HepG2 (cell line): ENCODE data around the gene AKR1A1. TPM values are rescaled to one million over a fixed set of nuclear protein-coding genes. Genes with fewer than 3 reads are reported as not detected.

Experiments
- ARID2 ChIP-seq: sonication (generic); formaldehyde crosslinking; IDR thresholded peaks from 2 replicates; pipeline ENCODE4 v1.8.1; 2022; ENCODE audit warnings: mild to moderate bottlenecking, missing genetic modification reagents, borderline replicate concordance
- CENPX ChIP-seq: sonication (generic); formaldehyde crosslinking; IDR thresholded peaks from 2 replicates; pipeline ENCODE4 v1.9.0; 2021; ENCODE audit warnings: mild to moderate bottlenecking, missing genetic modification reagents, moderate library complexity
- ERF ChIP-seq: IDR thresholded peaks from 2 replicates; pipeline ENCODE4 v1.6.1; 2018; ENCODE audit warnings: missing biosample characterization, missing genetic modification reagents
- FOXA1 ChIP-seq, 2 experiments: fragments of 450-650 bp in 1 of 2; sonication (generic) in 1 of 2; formaldehyde crosslinking in 1 of 2; IDR thresholded peaks; 2 replicates each; pipeline versions ENCODE4 v1.4.0 to v1.6.1; 2016 to 2020; ENCODE audit warnings: missing genetic modification reagents in 1 of 2
- NFRKB ChIP-seq: fragments of 450-650 bp; IDR thresholded peaks from 2 replicates; pipeline ENCODE4 v1.6.1; 2017
- NONO ChIP-seq, 2 experiments: fragments of 450-650 bp in 1 of 2; sonication (generic) in 1 of 2; formaldehyde crosslinking in 1 of 2; IDR thresholded peaks in 1 of 2; conservative IDR thresholded peaks in 1 of 2; 2 replicates each; pipeline versions ENCODE4 v1.6.1 to v1.8.0; 2017 to 2022; ENCODE audit warnings: mild to moderate bottlenecking in 1 of 2, missing genetic modification reagents in 1 of 2, moderate library complexity in 1 of 2
- NR2F2 ChIP-seq: IDR thresholded peaks from 2 replicates; pipeline ENCODE4 v1.6.1; 2012; ENCODE audit warnings: low read depth, inconsistent platforms, borderline replicate concordance
- TAF1 ChIP-seq: sonication (generic); formaldehyde crosslinking; IDR thresholded peaks from 2 replicates; pipeline ENCODE4 v1.4.0; 2020; ENCODE audit warnings: missing genetic modification reagents
- TARDBP ChIP-seq: sonication (generic); formaldehyde crosslinking; IDR thresholded peaks from 2 replicates; pipeline ENCODE4 v1.8.0; 2022; ENCODE audit warnings: mild to moderate bottlenecking, missing genetic modification reagents
- ZC3H4 ChIP-seq: sonication (generic); formaldehyde crosslinking; IDR thresholded peaks from 2 replicates; pipeline ENCODE4 v1.4.0; 2020; ENCODE audit warnings: missing genetic modification reagents, borderline replicate concordance
- ZNF670 ChIP-seq: sonication (generic); formaldehyde crosslinking; IDR thresholded peaks from 2 replicates; pipeline ENCODE4 v1.8.0; 2022; ENCODE audit warnings: mild to moderate bottlenecking, missing genetic modification reagents, borderline replicate concordance
- ZSCAN29 ChIP-seq: sonication (generic); formaldehyde crosslinking; conservative IDR thresholded peaks from 2 replicates; pipeline ENCODE4 v1.4.0; 2020; ENCODE audit warnings: mild to moderate bottlenecking, missing genetic modification reagents
- ZZZ3 ChIP-seq: sonication (generic); formaldehyde crosslinking; IDR thresholded peaks from 2 replicates; pipeline ENCODE4 v1.4.0; 2020; ENCODE audit warnings: missing genetic modification reagents, mild to moderate bottlenecking, borderline replicate concordance
- polyA plus RNA-seq, 8 experiments: library from polyadenylated mRNA; depleted of rRNA in 3 of 8; stranded (reverse) in 7 of 8; unstranded in 1 of 8; fragments of >200 nt; fragmentation: Illumina TruSeq in 4 of 8; extraction: Trizol in 4 of 8; gene quantifications; 2 replicates each; pipeline versions ENCODE4 v1.2.1 to v1.2.3, GENCODE V29; 2011 to 2016; ENCODE audit warnings: low read depth in 4 of 8, missing spikeins in 1 of 8, mixed read lengths in 1 of 8; ENCODE audit not compliant: insufficient read depth in 1 of 8
- total RNA-seq, 5 experiments: library from RNA; depleted of rRNA; stranded (reverse); fragments of >200 nt; fragmentation: Illumina TruSeq; extraction: Trizol; gene quantifications; 2 replicates each; pipeline ENCODE4 v1.2.3, GENCODE V29; 2016; ENCODE audit warnings: low read depth in 1 of 5
- TF ChIP-seq, protein P1 (sequence below): sonication (generic); formaldehyde crosslinking; IDR thresholded peaks from 2 replicates; pipeline ENCODE4 v1.8.1; 2023; ENCODE audit warnings: mild to moderate bottlenecking, inconsistent platforms, moderate library complexity, missing genetic modification reagents, borderline replicate concordance
- TF ChIP-seq, protein P2 (sequence below): sonication (generic); formaldehyde crosslinking; IDR thresholded peaks from 2 replicates; pipeline ENCODE4 v1.8.0; 2022; ENCODE audit warnings: low read depth, missing genetic modification reagents
- TF ChIP-seq, protein P3 (sequence below), 2 experiments: sonication (generic) in 1 of 2; formaldehyde crosslinking in 1 of 2; IDR thresholded peaks; 2 replicates each; pipeline versions ENCODE4 v1.6.1 to v1.9.0; 2014 to 2022; ENCODE audit warnings: antibody characterized with exemption in 1 of 2, borderline replicate concordance in 1 of 2, inconsistent platforms in 1 of 2, low read depth in 1 of 2, missing genetic modification reagents in 1 of 2
- TF ChIP-seq, protein P4 (sequence below): sonication (generic); formaldehyde crosslinking; conservative IDR thresholded peaks from 2 replicates; pipeline ENCODE4 v1.4.0; 2020; ENCODE audit warnings: mild to moderate bottlenecking, missing genetic modification reagents, moderate library complexity

Gene AKR1A1
- total and polyA plus RNA-seq, 2 of the 13 experiments (the other 11 are each of a cell fraction or from before 2014, with no cell fraction given) = 181 to 217 TPM

DNA sequence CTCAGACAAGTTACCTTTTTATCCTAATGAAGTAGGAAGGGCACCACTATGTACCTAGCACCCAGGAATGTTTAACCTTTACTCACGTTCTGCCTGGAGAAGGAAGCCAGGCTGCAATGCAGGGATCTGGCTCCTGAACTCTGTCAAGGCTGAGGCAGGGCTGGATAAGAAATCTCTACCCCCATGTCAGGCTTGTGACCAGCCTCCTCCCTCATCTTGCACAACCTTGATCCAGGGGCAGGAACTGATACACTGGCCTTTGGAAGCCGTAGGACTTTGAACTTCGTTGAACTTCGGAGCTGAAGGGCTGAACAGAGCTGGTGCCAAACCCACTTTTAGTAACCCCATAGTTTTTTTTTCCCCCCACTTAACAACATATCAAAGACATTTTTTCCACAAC lies 8.0 kb upstream of the AKR1A1 start (continued):
- TF ChIP-seq, protein P1, sequence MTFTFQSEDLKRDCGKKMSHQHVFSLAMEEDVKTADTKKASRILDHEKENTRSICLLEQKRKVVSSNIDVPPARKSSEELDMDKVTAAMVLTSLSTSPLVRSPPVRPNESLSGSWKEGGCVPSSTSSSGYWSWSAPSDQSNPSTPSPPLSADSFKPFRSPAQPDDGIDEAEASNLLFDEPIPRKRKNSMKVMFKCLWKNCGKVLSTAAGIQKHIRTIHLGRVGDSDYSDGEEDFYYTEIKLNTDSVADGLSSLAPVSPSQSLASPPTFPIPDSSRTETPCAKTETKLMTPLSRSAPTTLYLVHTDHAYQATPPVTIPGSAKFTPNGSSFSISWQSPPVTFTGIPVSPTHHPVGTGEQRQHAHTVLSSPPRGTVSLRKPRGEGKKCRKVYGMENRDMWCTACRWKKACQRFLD (CRISPR knock-in tag) = no peak
- TF ChIP-seq, protein P2, sequence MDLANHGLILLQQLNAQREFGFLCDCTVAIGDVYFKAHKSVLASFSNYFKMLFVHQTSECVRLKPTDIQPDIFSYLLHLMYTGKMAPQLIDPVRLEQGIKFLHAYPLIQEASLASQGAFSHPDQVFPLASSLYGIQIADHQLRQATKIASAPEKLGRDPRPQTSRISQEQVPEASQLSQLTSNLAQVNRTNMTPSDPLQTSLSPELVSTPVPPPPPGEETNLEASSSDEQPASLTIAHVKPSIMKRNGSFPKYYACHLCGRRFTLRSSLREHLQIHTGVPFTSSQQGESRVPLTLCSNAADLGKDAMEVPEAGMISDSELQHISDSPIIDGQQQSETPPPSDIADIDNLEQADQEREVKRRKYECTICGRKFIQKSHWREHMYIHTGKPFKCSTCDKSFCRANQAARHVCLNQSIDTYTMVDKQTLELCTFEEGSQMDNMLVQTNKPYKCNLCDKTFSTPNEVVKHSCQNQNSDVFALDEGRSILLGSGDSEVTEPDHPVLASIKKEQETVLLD (CRISPR knock-in tag) = no peak
- TF ChIP-seq ERF (CRISPR knock-in tag) (peak; percentile 64), ARID2 (CRISPR knock-in tag) (no peak), ZNF670 (CRISPR knock-in tag) (no peak), TAF1 (CRISPR knock-in tag) (no peak), NFRKB (no peak), CENPX (CRISPR knock-in tag) (no peak), ZSCAN29 (CRISPR knock-in tag) (no peak), ZZZ3 (CRISPR knock-in tag) (no peak), NONO (IDR thresholded peaks at IDR 0.05) (no peak), NONO (CRISPR knock-in tag; conservative IDR thresholded peaks at IDR 0.05) (no peak; the same call in 1 of the 2 replicates), ZC3H4 (CRISPR knock-in tag) (no peak), NR2F2 (peak; percentile 65; the same call in 1 of the 2 replicates), TARDBP (CRISPR knock-in tag) (no peak), FOXA1 (IDR thresholded peaks at IDR 0.05) (no peak), FOXA1 (CRISPR knock-in tag; IDR thresholded peaks at IDR 0.05) (peak; percentile 41)
- TF ChIP-seq, protein P3, sequence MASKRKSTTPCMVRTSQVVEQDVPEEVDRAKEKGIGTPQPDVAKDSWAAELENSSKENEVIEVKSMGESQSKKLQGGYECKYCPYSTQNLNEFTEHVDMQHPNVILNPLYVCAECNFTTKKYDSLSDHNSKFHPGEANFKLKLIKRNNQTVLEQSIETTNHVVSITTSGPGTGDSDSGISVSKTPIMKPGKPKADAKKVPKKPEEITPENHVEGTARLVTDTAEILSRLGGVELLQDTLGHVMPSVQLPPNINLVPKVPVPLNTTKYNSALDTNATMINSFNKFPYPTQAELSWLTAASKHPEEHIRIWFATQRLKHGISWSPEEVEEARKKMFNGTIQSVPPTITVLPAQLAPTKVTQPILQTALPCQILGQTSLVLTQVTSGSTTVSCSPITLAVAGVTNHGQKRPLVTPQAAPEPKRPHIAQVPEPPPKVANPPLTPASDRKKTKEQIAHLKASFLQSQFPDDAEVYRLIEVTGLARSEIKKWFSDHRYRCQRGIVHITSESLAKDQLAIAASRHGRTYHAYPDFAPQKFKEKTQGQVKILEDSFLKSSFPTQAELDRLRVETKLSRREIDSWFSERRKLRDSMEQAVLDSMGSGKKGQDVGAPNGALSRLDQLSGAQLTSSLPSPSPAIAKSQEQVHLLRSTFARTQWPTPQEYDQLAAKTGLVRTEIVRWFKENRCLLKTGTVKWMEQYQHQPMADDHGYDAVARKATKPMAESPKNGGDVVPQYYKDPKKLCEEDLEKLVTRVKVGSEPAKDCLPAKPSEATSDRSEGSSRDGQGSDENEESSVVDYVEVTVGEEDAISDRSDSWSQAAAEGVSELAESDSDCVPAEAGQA (IDR thresholded peaks at IDR 0.05; ENCODE audit: low read depth) = no peak
- TF ChIP-seq, protein P3 (CRISPR knock-in tag; IDR thresholded peaks at IDR 0.05; ENCODE audit: borderline replicate concordance) = no peak
- TF ChIP-seq, protein P4, sequence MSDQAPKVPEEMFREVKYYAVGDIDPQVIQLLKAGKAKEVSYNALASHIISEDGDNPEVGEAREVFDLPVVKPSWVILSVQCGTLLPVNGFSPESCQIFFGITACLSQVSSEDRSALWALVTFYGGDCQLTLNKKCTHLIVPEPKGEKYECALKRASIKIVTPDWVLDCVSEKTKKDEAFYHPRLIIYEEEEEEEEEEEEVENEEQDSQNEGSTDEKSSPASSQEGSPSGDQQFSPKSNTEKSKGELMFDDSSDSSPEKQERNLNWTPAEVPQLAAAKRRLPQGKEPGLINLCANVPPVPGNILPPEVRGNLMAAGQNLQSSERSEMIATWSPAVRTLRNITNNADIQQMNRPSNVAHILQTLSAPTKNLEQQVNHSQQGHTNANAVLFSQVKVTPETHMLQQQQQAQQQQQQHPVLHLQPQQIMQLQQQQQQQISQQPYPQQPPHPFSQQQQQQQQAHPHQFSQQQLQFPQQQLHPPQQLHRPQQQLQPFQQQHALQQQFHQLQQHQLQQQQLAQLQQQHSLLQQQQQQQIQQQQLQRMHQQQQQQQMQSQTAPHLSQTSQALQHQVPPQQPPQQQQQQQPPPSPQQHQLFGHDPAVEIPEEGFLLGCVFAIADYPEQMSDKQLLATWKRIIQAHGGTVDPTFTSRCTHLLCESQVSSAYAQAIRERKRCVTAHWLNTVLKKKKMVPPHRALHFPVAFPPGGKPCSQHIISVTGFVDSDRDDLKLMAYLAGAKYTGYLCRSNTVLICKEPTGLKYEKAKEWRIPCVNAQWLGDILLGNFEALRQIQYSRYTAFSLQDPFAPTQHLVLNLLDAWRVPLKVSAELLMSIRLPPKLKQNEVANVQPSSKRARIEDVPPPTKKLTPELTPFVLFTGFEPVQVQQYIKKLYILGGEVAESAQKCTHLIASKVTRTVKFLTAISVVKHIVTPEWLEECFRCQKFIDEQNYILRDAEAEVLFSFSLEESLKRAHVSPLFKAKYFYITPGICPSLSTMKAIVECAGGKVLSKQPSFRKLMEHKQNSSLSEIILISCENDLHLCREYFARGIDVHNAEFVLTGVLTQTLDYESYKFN = peak; percentile 88
